Panc1 (cell line): ENCODE results near the gene GOLGA3. TPM values are rescaled to one million over a fixed set of nuclear protein-coding genes. Genes with fewer than 3 reads are reported as not detected.

ENCODE experiments used
- ATAC-seq: fragments of 200-7000 bp; cut with Tn5 transposase; 2 replicates; pipeline ENCODE4 v1.9.1; 2020; ENCODE audit warnings: mild to moderate bottlenecking, moderate library complexity
- BruUV-seq: library from RNA; stranded (reverse); fragments of 400-500 nt; replicated peaks from 2 replicates; lab custom pipeline; 2021; lab: Mats Ljungman, UMichigan
- CTCF ChIA-PET: fragments of 300-600 bp; sonication (Branson Sonifier 250); formaldehyde crosslinking; loops from one replicate; lab custom pipeline; 2022; ENCODE audit warnings: antibody characterized with exemption; lab: Charles Lee
- POLR2A ChIA-PET: fragments of 300-600 bp; sonication (Branson Sonifier 250); formaldehyde crosslinking; loops from one replicate; lab custom pipeline; 2022; ENCODE audit warnings: antibody characterized with exemption; lab: Charles Lee
- DNase-seq: peaks from one replicate; pipeline ENCODE4 v3.0.0-alpha.2; 2010; ENCODE audit warnings: low read depth, low spot score
- H3K27ac ChIP-seq: 2 replicates; pipeline ENCODE4 v1.5.1; 2011; ENCODE audit warnings: mild to moderate bottlenecking, low read length, inconsistent platforms
- H3K27me3 ChIP-seq: fragments of 200-500 bp; sonication (Bioruptor generic); 2 replicates; pipeline ENCODE4 v1.6.0; 2014; ENCODE audit warnings: low read length, inconsistent platforms; ENCODE audit not compliant: control insufficient read depth, insufficient read depth
- H3K36me3 ChIP-seq: fragments of 200-500 bp; sonication (Bioruptor generic); 2 replicates; pipeline ENCODE4 v1.5.1; 2014; ENCODE audit warnings: inconsistent platforms, mild to moderate bottlenecking, low read length, moderate library complexity; ENCODE audit not compliant: control insufficient read depth, insufficient read depth
- H3K4me1 ChIP-seq: 2 replicates; pipeline ENCODE4 v1.5.1; 2011; ENCODE audit warnings: inconsistent platforms, mild to moderate bottlenecking, low read length, moderate library complexity; ENCODE audit not compliant: control insufficient read depth, insufficient read depth
- H3K4me3 ChIP-seq, 2 experiments: 2 replicates each; pipeline ENCODE4 v1.5.1; 2011 to 2012; ENCODE audit warnings: low read depth in 2 of 2, low read length in 2 of 2, mild to moderate bottlenecking in 2 of 2, inconsistent platforms in 1 of 2, moderate library complexity in 1 of 2
- H3K9me3 ChIP-seq: fragments of 200-500 bp; sonication (Bioruptor generic); 2 replicates; pipeline ENCODE4 v1.5.1; 2014; ENCODE audit warnings: low read depth, mild to moderate bottlenecking, inconsistent platforms, low read length, moderate library complexity; ENCODE audit not compliant: control insufficient read depth, insufficient read depth
- CTCF ChIP-seq: fragments of 450-650 bp; IDR thresholded peaks from 2 replicates; pipeline ENCODE4 v1.5.1; 2017; ENCODE audit warnings: mild to moderate bottlenecking
- POLR2AphosphoS5 ChIP-seq: IDR thresholded peaks from 2 replicates; pipeline ENCODE4 v1.6.1; 2012; ENCODE audit warnings: mild to moderate bottlenecking, low read depth, low read length, moderate library complexity
- REST ChIP-seq, 2 experiments: IDR thresholded peaks; 2 replicates each; pipeline ENCODE4 v1.6.1; 2011 to 2012; ENCODE audit warnings: low read depth in 2 of 2, control low read depth in 1 of 2, low read length in 1 of 2, mild to moderate bottlenecking in 1 of 2, moderate library complexity in 1 of 2; ENCODE audit not compliant: insufficient read depth in 1 of 2
- SIN3A ChIP-seq: IDR thresholded peaks from 2 replicates; pipeline ENCODE4 v1.6.1; 2012; ENCODE audit warnings: low read depth, mild to moderate bottlenecking, low read length, moderate library complexity, borderline replicate concordance; ENCODE audit not compliant: insufficient read depth
- TCF7L2 ChIP-seq: IDR thresholded peaks from 2 replicates; pipeline ENCODE4 v1.6.1; 2011; ENCODE audit warnings: mild to moderate bottlenecking, low read depth, low read length, inconsistent platforms
- in situ Hi-C: cut with HindIII; loops from 2 replicates; pipeline ENCODE4 v1.10.0; 2016; ENCODE audit warnings: low sequenced_read_pairs, low pct_unique_long_range_greater_than_20kb
- intact Hi-C: fragments of 100-400 bp; cut with micrococcal nuclease; formaldehyde crosslinking; loops from one replicate; pipeline ENCODE4 v1.10.0; 2022; ENCODE audit not compliant: unreplicated experiment
- total RNA-seq: library from RNA; stranded (reverse); gene quantifications from one replicate; pipeline ENCODE4 v1.2.1, GENCODE V29; 2021; ENCODE audit not compliant: unreplicated experiment

GOLGA3 gene
- total RNA-seq, 1 experiment from 2014 or later, result 61.1 TPM

DNA sequence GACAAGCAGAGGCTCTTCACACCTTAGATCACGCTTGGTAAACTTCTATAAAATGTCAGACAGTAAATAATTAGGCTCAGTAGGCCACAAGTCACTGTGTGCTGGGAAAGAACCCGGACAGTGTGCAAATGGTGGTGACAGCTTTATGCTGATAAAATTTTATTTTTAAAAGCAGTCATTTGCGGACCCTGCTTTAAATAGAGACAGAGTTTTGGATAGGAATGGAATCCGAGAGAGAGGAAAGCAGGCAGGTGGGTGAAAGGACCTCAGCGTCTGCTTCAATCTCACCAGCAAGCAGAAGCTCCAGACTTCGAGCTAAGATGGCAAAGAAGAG is 88.4 kb downstream of the GOLGA3 start:
- in situ Hi-C loops (no loop called here), intact Hi-C loops (no loop called here)
- no peak overlapping the region for H3K4me3 ChIP-seq
- ChIA-PET CTCF (no interaction called here), POLR2A (no interaction called here)
- no peak overlapping the region for H3K27ac ChIP-seq
- H3K4me1 ChIP-seq, result no peaks in the 10 kb centered on the region
- no peaks in the 10 kb centered on the region for H3K9me3 ChIP-seq
- ATAC-seq (no peak), DNase-seq (no peak)
- peaks cover 29% of the 10 kb centered on the region for H3K36me3 ChIP-seq
- H3K27me3 ChIP-seq, result no peaks in the 10 kb centered on the region
- TF ChIP-seq CTCF (no peak), POLR2AphosphoS5 (no peak), REST (IDR thresholded peaks at IDR 0.05; ENCODE audit: insufficient read depth in 1 of 2, low read depth in 2 of 2, low read length in 1 of 2) (no peak), TCF7L2 (no peak), SIN3A (no peak)
- no TSS peak for BruUV-seq

- no TSS peak for BruUV-seq
Observed at GRCh38 chr12:132739600-132740312, 88.9 kb downstream of the GOLGA3 start.

More at GRCh38 chr12:132739600-132740312, 88.9 kb downstream of the GOLGA3 start:
- TF ChIP-seq SIN3A (no peak), TCF7L2 (no peak), CTCF (no peak), REST (IDR thresholded peaks at IDR 0.05; ENCODE audit: insufficient read depth in 1 of 2, low read depth in 2 of 2, low read length in 1 of 2) (no peak), POLR2AphosphoS5 (no peak)
- Histone ChIP-seq H3K27me3 (no peaks in the 10 kb centered on the region), H3K9me3 (no peaks in the 10 kb centered on the region), H3K4me1 (no peaks in the 10 kb centered on the region), H3K36me3 (peaks cover 34% of the 10 kb centered on the region), H3K27ac (no peak overlapping the region), H3K4me3 (no peak overlapping the region)
- intact Hi-C loops, result no loop called here
- no peak for ATAC-seq
- ChIA-PET POLR2A (no interaction called here), CTCF (no interaction called here)
- in situ Hi-C loops, result no loop called here
- no peak for DNase-seq
